Measurements from ENCODE around the gene EPHB1.

Gene EPHB1

DNA sequence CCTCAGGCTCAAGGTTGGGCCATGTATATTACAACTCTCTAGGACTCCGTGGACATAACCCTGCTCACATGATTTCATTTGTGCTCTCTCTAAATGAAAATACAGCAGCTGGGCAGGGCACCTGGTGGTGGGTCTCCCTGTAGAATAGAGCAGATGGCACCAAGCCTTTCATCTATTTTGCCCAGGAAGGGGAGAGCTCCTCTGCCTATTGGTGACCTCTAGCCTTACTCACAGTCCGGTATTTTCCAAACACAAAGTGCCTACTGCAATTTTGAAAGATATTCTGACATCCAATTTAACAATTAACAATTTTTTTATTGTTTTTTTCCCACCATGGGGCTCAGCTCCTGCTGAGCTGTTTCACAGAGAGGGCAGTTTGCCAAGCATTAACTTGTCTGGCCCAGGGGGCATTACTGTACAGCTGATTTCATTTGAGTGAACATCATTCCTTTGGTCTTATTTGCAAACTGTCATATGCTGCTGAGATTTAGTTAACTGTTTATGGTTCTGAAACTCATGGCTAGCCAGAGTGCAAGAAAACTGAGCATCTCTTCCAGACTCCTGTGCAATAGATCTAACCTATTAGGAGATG lies 474.0 kb downstream of the EPHB1 start:
- DNase-seq: peak; percentile 54 to 86

DNA sequence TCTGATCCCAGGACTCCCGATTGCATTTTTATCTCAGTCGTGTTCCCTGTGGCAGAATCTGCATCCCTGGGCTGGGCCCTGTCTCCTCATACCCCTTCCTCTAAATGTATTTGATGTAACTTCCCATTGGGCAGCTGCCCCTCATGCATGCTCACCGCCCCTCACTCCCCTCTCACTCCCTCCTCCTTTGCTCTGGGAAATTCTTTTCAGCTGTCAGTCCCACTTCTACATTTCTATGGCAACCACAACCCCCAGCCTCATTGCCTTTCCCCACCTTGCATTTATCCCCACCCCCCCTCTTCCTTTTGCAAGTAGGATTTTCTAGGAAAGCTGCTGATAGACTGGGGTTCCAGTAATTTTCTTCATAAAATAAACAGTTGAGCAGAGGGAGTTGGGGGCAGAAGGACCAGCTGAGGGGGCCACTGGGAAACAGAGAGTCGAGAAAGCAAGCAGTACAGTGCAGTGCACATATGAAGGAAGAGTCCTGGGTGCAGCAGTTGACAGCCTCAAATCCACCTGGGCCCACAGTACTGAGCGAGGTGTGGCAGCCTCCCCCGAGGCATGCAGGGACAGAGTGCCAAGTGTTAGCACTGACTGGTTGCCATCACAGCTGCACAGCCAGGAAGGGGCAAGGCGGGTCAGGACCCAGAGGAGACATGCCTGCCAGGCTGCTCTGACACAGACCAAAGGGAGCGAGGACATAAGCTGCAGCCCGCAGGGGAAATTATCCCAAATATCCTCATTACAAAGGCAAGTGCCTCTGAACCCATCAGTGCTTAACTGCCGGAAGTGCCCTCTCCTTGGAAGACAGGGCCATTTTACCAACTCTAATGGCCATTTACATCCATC lies 476.3 kb downstream of the EPHB1 start:
- no peak for DNase-seq

DNA sequence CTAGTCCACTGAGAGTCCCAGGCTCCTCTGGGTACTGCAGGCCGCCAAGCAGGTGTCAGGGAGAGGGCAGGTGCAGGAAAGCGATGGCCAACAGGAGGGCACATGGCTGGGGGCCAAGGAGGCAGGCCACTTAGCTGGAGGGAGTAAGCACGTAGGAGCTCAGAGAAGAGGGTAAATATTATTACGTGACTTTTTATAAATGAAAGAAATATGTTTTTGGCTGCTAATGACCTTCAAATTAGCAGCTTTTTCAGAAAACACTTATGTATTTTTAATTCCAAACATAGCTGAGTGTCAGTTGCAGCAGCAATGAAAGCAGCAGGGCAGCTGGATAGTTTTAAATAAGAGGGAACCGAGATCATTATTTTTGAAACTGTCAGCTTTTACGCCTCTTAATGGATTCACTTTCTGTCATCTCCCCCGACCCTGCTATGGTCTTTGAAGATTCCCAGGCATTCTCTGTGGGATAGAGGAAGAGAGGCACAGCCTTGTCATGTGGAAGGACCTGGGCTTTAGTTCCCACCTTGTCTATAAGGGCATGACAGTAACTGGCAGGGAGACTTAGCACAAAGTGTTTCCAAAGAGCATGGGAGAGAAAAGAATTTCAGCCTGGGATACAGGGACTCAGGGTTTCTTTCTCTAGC lies 477.1 kb downstream of the EPHB1 start:
- DNase-seq: no peak

DNA sequence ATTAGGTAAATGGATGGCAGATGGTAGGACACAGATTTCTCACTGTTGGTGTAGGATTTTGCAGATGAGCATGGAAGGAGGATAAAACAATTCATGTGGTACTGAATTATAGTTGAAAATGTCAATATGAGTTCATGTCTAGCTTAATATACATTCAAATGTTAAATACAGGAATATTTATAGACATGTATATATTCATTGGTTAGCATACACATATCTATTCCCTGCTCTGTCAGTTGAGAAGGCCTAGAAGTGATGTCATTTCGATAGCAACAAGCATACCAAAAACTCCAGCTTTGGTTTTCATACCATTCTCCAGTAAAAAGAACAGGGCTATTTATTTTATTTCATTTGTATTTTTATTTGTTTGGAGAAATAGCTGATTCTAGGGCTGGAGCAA lies 497.1 kb downstream of the EPHB1 start:
- no peak for DNase-seq

DNA sequence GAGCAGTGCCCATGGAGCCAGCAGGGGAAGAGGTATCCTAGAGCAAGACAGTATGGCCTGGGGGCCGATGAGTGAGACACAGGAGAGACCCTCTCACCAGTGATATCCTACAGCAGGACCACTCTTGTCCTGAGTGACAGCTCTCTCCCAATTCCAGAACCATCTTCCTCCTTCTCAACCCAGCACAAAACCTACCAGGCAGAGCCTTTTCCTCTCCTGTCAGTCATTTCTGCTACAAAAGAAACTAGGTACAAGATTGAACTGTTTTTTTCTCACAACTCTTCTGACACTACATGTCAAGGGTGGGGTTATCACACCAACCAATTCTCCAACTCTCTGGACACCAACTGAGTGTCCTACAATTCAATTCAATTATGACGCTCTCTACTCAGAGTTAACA lies 506.6 kb downstream of the EPHB1 start:
- DNase-seq: no peak

DNA sequence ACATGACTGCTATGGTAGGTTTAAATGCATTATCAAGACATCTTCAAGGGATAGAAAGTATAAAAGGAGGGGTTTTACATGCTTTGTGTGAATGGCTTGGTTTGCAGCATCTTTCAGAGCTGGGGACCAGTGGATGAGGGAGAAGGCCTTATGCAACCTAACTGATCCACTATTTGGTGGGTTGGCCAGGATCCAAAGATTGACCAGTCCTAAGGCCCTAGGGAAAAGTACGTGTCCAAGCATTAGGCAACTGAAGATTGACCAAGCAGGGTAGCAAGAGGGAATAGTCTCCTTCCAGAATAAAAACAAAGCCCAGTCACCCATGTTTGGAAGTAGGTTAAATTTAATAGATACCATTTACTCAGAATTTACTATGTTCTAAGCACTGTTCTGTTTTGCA lies 509.3 kb downstream of the EPHB1 start:
- no peak for DNase-seq

Data from NCI-H524 (cell line).